T-helper 17 cell (primary cell): Measurements from ENCODE around the gene NUB1. TPM values are rescaled to one million over a fixed set of nuclear protein-coding genes. Genes with fewer than 3 reads are reported as not detected.

Experiments used
- ATAC-seq: fragments of 150-1000 bp; cut with Tn5 transposase; 2 replicates; pipeline ENCODE4 v1.10.0; 2021; ENCODE audit warnings: mild to moderate bottlenecking, moderate library complexity
- DNase-seq, 3 donors: peaks; one replicate each; pipeline versions ENCODE4 v3.0.0 to v3.0.0-alpha.2; 2020 to 2021
- H3K9me3 ChIP-seq: one replicate; pipeline ENCODE4 v1.7.0; 2013; ENCODE audit warnings: low read length, mild to moderate bottlenecking; ENCODE audit not compliant: control insufficient read depth, poor library complexity, severe bottlenecking
- H3K27ac Mint-ChIP-seq: one replicate; pipeline ENCODE4 v1.8.0; 2022; ENCODE audit warnings: mild to moderate bottlenecking, moderate library complexity, mixed read lengths
- H3K27me3 Mint-ChIP-seq: one replicate; pipeline ENCODE4 v1.8.0; 2022; ENCODE audit warnings: mixed read lengths
- H3K36me3 Mint-ChIP-seq: one replicate; pipeline ENCODE4 v1.8.0; 2022; ENCODE audit warnings: low read depth, mixed read lengths
- H3K4me1 Mint-ChIP-seq: one replicate; pipeline ENCODE4 v1.8.0; 2022; ENCODE audit warnings: mild to moderate bottlenecking, mixed read lengths
- H3K4me3 Mint-ChIP-seq: one replicate; pipeline ENCODE4 v1.8.0; 2022; ENCODE audit warnings: mild to moderate bottlenecking, moderate library complexity, mixed read lengths
- total RNA-seq, 4 donors: library from RNA in 2 of 4; stranded (reverse) in 2 of 4; gene quantifications; one replicate each; pipeline ENCODE4 v1.2.3 and lab custom pipeline; 2022 to 2026

NUB1 gene
- total RNA-seq, 2 donors from 2014 or later: 71.9 to 87.2 TPM

GRCh38 chr7:151394076-151395035 lies 52.7 kb downstream of the NUB1 start:
- H3K27me3 Mint-ChIP-seq: no peaks in the 10 kb centered on the region
- no peak overlapping the region for H3K4me3 Mint-ChIP-seq
- DNase-seq: no peak
- H3K27ac Mint-ChIP-seq: no peak overlapping the region
- ATAC-seq: no peak
- H3K36me3 Mint-ChIP-seq: no peaks in the 10 kb centered on the region
- H3K9me3 ChIP-seq: no peaks in the 10 kb centered on the region
- peaks cover 20% of the 10 kb centered on the region for H3K4me1 Mint-ChIP-seq

- peaks cover 20% of the 10 kb centered on the region for H3K4me1 Mint-ChIP-seq
- H3K9me3 ChIP-seq: no peaks in the 10 kb centered on the region
- H3K36me3 Mint-ChIP-seq: no peaks in the 10 kb centered on the region
- H3K27me3 Mint-ChIP-seq: no peaks in the 10 kb centered on the region
- H3K27ac Mint-ChIP-seq: no peak overlapping the region
- ATAC-seq (no peak), DNase-seq (no peak)
- no peak overlapping the region for H3K4me3 Mint-ChIP-seq
Observed at GRCh38 chr7:151395036-151395367, 53.4 kb downstream of the NUB1 start.

- DNase-seq: no peak
- Mint-ChIP-seq H3K27me3 (no peaks in the 10 kb centered on the region), H3K36me3 (no peaks in the 10 kb centered on the region), H3K4me1 (peaks cover 21% of the 10 kb centered on the region), H3K4me3 (no peak overlapping the region), H3K27ac (peak overlapping the region; percentile 0)
- H3K9me3 ChIP-seq: no peaks in the 10 kb centered on the region
- no peak for ATAC-seq
Observed at GRCh38 chr7:151396328-151396970, 54.8 kb downstream of the NUB1 start.

GRCh38 chr7:151397026-151397425 lies 55.4 kb downstream of the NUB1 start:
- no peaks in the 10 kb centered on the region for H3K36me3 Mint-ChIP-seq
- peak overlapping the region; percentile 0 for H3K27ac Mint-ChIP-seq
- ATAC-seq (no peak), DNase-seq (no peak)
- H3K27me3 Mint-ChIP-seq: no peaks in the 10 kb centered on the region
- H3K4me3 Mint-ChIP-seq: peak overlapping the region; percentile 0
- no peaks in the 10 kb centered on the region for H3K9me3 ChIP-seq
- H3K4me1 Mint-ChIP-seq: peaks cover 21% of the 10 kb centered on the region

- Mint-ChIP-seq H3K4me1 (peaks cover 20% of the 10 kb centered on the region), H3K36me3 (no peaks in the 10 kb centered on the region), H3K27ac (no peak overlapping the region), H3K27me3 (no peaks in the 10 kb centered on the region), H3K4me3 (no peak overlapping the region)
- no peaks in the 10 kb centered on the region for H3K9me3 ChIP-seq
- no peak for DNase-seq
- ATAC-seq: no peak
Observed at GRCh38 chr7:151398446-151399304, 57.1 kb downstream of the NUB1 start.

GRCh38 chr7:151399305-151399601 lies 57.6 kb downstream of the NUB1 start:
- Mint-ChIP-seq H3K27me3 (no peaks in the 10 kb centered on the region), H3K4me1 (peaks cover 25% of the 10 kb centered on the region), H3K27ac (no peak overlapping the region), H3K36me3 (no peaks in the 10 kb centered on the region), H3K4me3 (no peak overlapping the region)
- DNase-seq: no peak
- ATAC-seq: no peak
- H3K9me3 ChIP-seq: no peaks in the 10 kb centered on the region

GRCh38 chr7:151399906-151400305 lies 58.3 kb downstream of the NUB1 start:
- Mint-ChIP-seq H3K4me3 (no peak overlapping the region), H3K4me1 (peaks cover 26% of the 10 kb centered on the region), H3K27me3 (no peaks in the 10 kb centered on the region)

GRCh38 chr7:151400626-151401315 lies 59.2 kb downstream of the NUB1 start:
- Mint-ChIP-seq H3K4me3 (peak overlapping the region; percentile 31), H3K4me1 (peaks cover 26% of the 10 kb centered on the region), H3K27me3 (no peaks in the 10 kb centered on the region), H3K27ac (peak overlapping the region; percentile 89), H3K36me3 (no peaks in the 10 kb centered on the region)
- no peaks in the 10 kb centered on the region for H3K9me3 ChIP-seq
- peak in 1 of 3 donors; percentile 37 for DNase-seq
- peak; percentile 77 for ATAC-seq

More at GRCh38 chr7:151399906-151400305, 58.3 kb downstream of the NUB1 start:
- Mint-ChIP-seq H3K27ac (peak overlapping the region; percentile 89), H3K36me3 (no peaks in the 10 kb centered on the region)
- no peaks in the 10 kb centered on the region for H3K9me3 ChIP-seq
- DNase-seq: no peak
- no peak for ATAC-seq

GRCh38 chr7:151402029-151402835 lies 60.6 kb downstream of the NUB1 start:
- no peaks in the 10 kb centered on the region for H3K9me3 ChIP-seq
- peaks cover 29% of the 10 kb centered on the region for H3K4me1 Mint-ChIP-seq
- ATAC-seq (no peak), DNase-seq (no peak)
- no peak overlapping the region for H3K4me3 Mint-ChIP-seq
- no peaks in the 10 kb centered on the region for H3K27me3 Mint-ChIP-seq
- H3K36me3 Mint-ChIP-seq: no peaks in the 10 kb centered on the region
- peak overlapping the region; percentile 98 for H3K27ac Mint-ChIP-seq

- ATAC-seq (no peak), DNase-seq (no peak)
- H3K9me3 ChIP-seq: no peaks in the 10 kb centered on the region
- Mint-ChIP-seq H3K27me3 (no peaks in the 10 kb centered on the region), H3K4me1 (peaks cover 25% of the 10 kb centered on the region), H3K27ac (peak overlapping the region; percentile 98), H3K36me3 (no peaks in the 10 kb centered on the region), H3K4me3 (peak overlapping the region; percentile 5)
Observed at GRCh38 chr7:151403764-151404163, 62.2 kb downstream of the NUB1 start.

- Mint-ChIP-seq H3K27me3 (no peaks in the 10 kb centered on the region), H3K4me1 (peaks cover 27% of the 10 kb centered on the region), H3K27ac (peak overlapping the region; percentile 98), H3K4me3 (peak overlapping the region; percentile 49), H3K36me3 (no peaks in the 10 kb centered on the region)
- ATAC-seq (no peak), DNase-seq (no peak)
- no peaks in the 10 kb centered on the region for H3K9me3 ChIP-seq
Observed at GRCh38 chr7:151404216-151405011, 62.8 kb downstream of the NUB1 start.
